Muscle layer of duodenum (tissue), 2 donors: ENCODE data around the gene OR8K1.

Source experiments
- H3K27ac ChIP-seq: one replicate; pipeline ENCODE4 v1.7.0; 2013; ENCODE audit warnings: mild to moderate bottlenecking, low read length
- H3K27me3 ChIP-seq: one replicate; pipeline ENCODE4 v1.7.0; 2013; ENCODE audit warnings: low read depth, mild to moderate bottlenecking, control low read depth, low read length
- H3K36me3 ChIP-seq, 2 donors: one replicate each; pipeline ENCODE4 v1.7.0; 2013; ENCODE audit warnings: low read length in 2 of 2, control low read depth in 1 of 2, mild to moderate bottlenecking in 1 of 2; ENCODE audit not compliant: insufficient read depth in 2 of 2, control insufficient read depth in 1 of 2
- H3K4me1 ChIP-seq, 2 donors: one replicate each; pipeline ENCODE4 v1.7.0; 2013; ENCODE audit warnings: low read length in 2 of 2, mild to moderate bottlenecking in 2 of 2, control low read depth in 1 of 2, moderate library complexity in 1 of 2; ENCODE audit not compliant: insufficient read depth in 2 of 2, control insufficient read depth in 1 of 2
- H3K4me3 ChIP-seq, 2 donors: one replicate each; pipeline ENCODE4 v1.7.0; 2013; ENCODE audit warnings: low read length in 2 of 2, low read depth in 1 of 2, mild to moderate bottlenecking in 1 of 2
- H3K9me3 ChIP-seq, 2 donors: one replicate each; pipeline ENCODE4 v1.7.0; 2013; ENCODE audit warnings: low read length in 2 of 2, control low read depth in 1 of 2, mild to moderate bottlenecking in 1 of 2; ENCODE audit not compliant: control insufficient read depth in 1 of 2
- donor health status: healthy.

OR8K1 gene

DNA sequence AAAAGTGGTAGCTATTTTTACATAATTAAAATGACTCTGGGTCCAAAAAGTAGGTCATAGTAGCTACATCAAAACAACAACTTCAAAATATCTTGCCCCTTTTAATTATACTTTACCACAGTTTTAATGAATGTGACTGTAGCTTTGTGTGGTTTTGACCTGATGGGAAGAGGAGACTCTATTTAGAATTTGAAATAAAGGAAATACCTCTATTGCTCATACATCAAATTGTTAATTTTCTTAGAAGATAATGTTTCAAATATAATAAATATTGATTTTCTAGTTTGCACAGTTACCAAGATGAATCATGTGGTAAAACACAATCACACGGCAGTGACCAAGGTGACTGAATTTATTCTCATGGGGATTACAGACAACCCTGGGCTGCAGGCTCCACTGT is at the start of gene OR8K1:
OR8K1 (plus strand) TSS at position 301 of the 400 bp plus-strand sequence; CDS start at position 301, 0 bp downstream.
- Histone ChIP-seq H3K9me3 (no peaks in the 10 kb centered on the region), H3K4me1 (no peaks in the 10 kb centered on the region), H3K27me3 (no peaks in the 10 kb centered on the region), H3K27ac (no peak within 1 kb of the TSS), H3K4me3 (no peak within 1 kb of the TSS), H3K36me3 (no peaks in the 10 kb centered on the region)

DNA sequence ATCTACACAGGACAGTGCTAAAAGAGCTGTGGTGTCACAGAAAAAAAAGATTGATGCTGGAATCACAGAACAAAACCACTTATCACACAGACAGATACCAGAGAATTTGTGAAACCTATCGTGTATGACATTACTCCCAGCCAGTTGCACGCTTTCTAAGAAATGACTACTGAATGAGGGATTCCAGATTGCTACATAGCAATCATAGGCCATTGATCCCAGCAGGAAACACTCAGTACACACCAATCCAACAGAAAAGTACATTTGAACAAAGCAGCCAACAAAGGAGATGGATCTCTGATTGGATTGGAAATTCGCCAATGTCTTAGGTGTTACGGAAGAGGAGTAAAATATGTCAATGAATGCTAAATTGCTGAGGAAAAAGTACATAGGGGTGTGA is 48.9 kb upstream of the OR8K1 start:
- Histone ChIP-seq H3K9me3 (no peaks in the 10 kb centered on the region), H3K27ac (no peak overlapping the region), H3K4me1 (no peaks in the 10 kb centered on the region), H3K36me3 (no peaks in the 10 kb centered on the region), H3K27me3 (no peaks in the 10 kb centered on the region), H3K4me3 (no peak overlapping the region)

DNA sequence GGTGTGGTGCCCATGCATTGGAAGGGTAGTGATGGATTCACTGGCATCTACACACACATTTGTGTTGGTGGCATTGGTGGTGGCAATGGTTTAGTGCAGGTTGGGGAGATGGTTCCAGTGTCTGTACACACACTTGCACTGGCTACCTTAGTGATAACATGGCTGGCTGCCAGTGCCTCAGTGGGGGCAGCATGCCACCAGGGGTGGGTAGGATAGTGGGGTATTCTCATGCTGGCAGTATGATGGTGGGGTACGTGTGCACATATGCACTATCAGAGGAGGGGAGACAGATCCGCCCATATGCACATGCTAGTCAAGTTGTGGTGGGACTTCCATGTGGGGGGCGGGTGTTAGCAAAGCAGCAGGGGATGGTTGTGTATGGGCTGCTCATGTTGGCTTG is 38.0 kb upstream of the OR8K1 start:
- no peaks in the 10 kb centered on the region for H3K36me3 ChIP-seq
- no peak overlapping the region for H3K4me3 ChIP-seq
- H3K4me1 ChIP-seq = no peaks in the 10 kb centered on the region
- H3K27ac ChIP-seq = no peak overlapping the region
- no peaks in the 10 kb centered on the region for H3K27me3 ChIP-seq
- H3K9me3 ChIP-seq = peaks cover 3 to 13% of the 10 kb centered on the region in 2 donors

DNA sequence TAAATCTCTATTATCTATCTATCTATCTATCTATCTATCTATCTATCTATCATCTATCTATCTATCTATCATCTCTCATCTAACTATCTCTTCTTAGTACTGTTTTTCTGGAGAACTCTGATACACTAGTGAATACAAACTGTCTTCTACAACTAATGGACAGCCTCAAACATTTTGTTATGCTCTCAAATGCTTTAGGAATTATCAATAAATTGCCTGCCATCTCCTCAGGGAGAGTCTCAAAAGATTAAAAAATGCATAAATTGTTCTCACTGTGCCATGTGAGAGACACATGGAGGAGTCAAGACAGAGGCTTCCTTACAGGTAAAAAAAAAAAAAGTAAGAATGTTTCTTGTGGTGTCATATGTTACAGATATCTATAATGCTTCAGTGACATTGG is 31.0 kb upstream of the OR8K1 start, which contains the start of gene OR8K3:
OR8K3 (plus strand) TSS at position 301 of the 400 bp plus-strand sequence. CDS start 3,163 bp downstream, outside the sequence.
- no peak within 1 kb of the TSS for H3K27ac ChIP-seq
- H3K4me1 ChIP-seq = no peaks in the 10 kb centered on the region
- no peaks in the 10 kb centered on the region for H3K27me3 ChIP-seq
- H3K9me3 ChIP-seq = peaks cover 0 to 3% of the 10 kb centered on the region in 2 donors
- no peak within 1 kb of the TSS for H3K4me3 ChIP-seq
- no peaks in the 10 kb centered on the region for H3K36me3 ChIP-seq

DNA sequence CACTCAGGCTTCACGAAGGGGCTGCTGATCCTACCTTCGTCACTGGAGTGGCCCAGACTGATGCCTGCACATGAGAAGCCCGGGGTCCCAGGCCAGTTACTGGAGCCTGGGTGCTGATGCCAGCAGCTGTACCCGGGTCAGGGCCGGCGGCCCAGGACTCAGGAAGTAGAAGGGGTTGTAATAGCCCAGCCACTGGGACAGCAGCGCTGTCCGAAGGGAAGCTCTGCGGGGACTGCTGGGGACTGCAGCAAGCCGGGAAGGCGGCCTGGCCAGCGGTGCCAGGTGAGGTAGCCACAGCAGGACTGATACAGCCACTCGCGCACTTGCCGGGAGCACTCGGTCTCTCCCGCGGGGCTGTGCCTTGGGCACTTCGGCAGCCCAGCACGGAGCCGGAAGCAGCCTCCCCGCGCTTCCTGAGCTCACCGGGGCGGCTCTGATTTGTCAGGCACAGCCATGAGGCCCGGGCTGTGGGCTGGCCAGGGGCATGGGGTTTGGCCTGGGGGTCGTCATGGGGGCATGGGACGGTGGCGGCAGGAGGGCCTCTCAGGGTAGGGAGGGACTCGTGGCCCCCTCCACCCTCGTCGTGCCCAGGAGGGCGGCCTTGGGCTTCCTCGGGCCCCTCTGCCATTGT is 13.9 kb upstream of the OR8K1 start:
- Histone ChIP-seq H3K4me1 (no peaks in the 10 kb centered on the region), H3K4me3 (no peak overlapping the region), H3K36me3 (no peaks in the 10 kb centered on the region), H3K27me3 (no peaks in the 10 kb centered on the region), H3K27ac (no peak overlapping the region), H3K9me3 (peaks cover 0 to 5% of the 10 kb centered on the region in 2 donors)

DNA sequence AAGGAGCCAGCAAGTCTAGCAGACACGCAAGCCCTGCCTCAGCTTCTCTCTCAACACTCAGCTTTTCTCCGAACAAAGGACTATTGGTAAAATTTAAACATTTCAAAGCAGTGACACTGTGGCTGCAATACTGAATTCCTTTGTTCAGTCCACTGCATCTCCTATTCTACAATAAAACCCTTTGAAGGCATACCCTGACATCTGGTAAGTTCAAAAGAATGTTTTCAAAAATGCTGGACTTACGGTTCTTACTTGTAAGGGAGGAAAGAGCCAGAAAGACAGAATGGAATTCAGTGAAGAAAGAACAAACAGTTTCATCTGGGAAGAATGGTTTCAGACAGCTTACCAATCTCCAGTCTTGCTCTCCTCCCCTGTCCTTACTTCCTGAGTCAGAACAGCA is 12.7 kb upstream of the OR8K1 start:
- no peaks in the 10 kb centered on the region for H3K27me3 ChIP-seq
- H3K36me3 ChIP-seq = no peaks in the 10 kb centered on the region
- H3K4me1 ChIP-seq = no peaks in the 10 kb centered on the region
- H3K4me3 ChIP-seq = no peak overlapping the region
- H3K27ac ChIP-seq = no peak overlapping the region
- peaks cover 0 to 5% of the 10 kb centered on the region in 2 donors for H3K9me3 ChIP-seq

DNA sequence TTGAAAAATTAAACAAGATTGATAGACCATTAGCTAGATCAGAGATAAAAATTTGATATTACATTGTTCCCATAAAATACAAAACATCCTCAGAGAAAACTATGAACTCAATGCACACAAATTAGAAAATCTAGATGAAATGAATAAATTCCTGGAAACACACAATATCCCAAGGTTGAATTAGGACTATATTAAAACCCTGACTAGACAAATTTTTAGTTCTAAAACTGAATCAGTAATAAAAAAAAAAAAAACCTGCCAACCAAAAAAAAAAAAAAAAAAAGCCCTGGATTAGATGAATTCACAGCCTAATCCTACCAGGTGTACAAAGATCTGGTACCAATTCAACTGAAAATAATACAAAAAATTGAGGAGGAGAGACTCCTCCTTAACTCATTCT is 5.5 kb upstream of the OR8K1 start:
- Histone ChIP-seq H3K27me3 (no peaks in the 10 kb centered on the region), H3K4me1 (no peaks in the 10 kb centered on the region), H3K4me3 (no peak overlapping the region), H3K9me3 (peaks cover 4 to 5% of the 10 kb centered on the region in 2 donors), H3K27ac (no peak overlapping the region), H3K36me3 (no peaks in the 10 kb centered on the region)

DNA sequence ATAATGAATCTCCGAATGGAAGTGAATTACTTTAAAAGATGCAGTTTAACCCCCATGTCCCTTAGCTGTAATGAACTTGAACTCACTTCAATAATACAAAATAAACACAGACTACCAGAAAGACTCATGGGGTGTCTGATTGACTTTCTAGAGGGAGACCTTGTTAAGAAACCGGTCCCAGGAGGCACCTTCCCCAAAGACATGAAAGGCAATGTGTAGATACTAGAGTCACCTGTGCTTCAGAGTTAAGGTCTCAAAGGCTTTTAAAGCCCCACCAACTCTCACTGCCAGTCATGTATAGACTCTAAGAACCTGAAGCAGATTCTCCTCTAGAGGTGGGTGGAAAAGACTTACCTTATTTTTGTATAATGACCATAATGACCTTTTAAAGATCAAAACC is 8.2 kb downstream of the OR8K1 start, which contains the start of gene OR8J1:
OR8J1 (plus strand) TSS at position 301 of the 400 bp plus-strand sequence. CDS start 5,956 bp downstream, outside the sequence.
- H3K4me3 ChIP-seq = no peak within 1 kb of the TSS
- no peaks in the 10 kb centered on the region for H3K27me3 ChIP-seq
- no peak within 1 kb of the TSS for H3K27ac ChIP-seq
- no peaks in the 10 kb centered on the region for H3K9me3 ChIP-seq
- H3K4me1 ChIP-seq = no peaks in the 10 kb centered on the region
- no peaks in the 10 kb centered on the region for H3K36me3 ChIP-seq

DNA sequence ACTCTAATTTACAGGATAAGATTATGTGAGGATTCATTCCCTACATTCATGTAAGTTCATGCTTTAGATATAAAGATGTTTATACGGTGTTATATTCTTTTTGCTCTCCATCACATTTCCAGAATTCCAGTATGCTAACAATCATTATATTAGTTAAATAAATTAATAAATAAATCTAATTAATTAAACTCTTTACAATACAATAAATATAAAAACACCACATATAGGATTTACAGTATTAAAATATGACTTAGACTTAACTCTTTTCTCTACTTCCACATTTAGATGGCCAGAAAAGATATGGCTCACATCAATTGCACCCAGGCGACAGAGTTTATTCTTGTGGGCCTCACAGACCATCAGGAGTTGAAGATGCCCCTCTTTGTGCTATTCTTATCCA is 29.5 kb downstream of the OR8K1 start, which contains the start of gene OR8U1:
OR8U1 (plus strand) TSS at position 301 of the 400 bp plus-strand sequence; CDS start at position 301, 0 bp downstream.
- no peaks in the 10 kb centered on the region for H3K4me1 ChIP-seq
- H3K27me3 ChIP-seq = no peaks in the 10 kb centered on the region
- no peaks in the 10 kb centered on the region for H3K9me3 ChIP-seq
- no peak within 1 kb of the TSS for H3K27ac ChIP-seq
- H3K36me3 ChIP-seq = no peaks in the 10 kb centered on the region
- no peak within 1 kb of the TSS for H3K4me3 ChIP-seq

DNA sequence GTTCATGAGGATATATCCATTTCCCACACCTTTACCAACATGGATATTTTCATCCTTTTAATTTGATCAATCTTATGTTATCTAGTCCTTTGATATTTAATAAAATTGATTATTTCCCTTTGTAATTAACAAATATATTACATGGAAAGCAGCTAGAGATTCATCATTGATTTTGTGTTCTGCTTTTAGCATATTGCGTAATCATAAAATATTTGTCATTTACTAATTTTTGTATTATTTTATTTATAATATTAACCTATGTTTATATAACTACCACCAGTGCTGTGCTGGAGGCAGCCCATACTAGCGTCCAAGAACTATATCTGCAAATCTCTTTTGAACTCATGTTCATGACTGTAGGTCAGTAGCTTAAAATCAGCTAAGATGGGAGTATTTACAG is 34.3 kb downstream of the OR8K1 start:
- H3K27ac ChIP-seq = no peak overlapping the region
- no peaks in the 10 kb centered on the region for H3K27me3 ChIP-seq
- no peaks in the 10 kb centered on the region for H3K4me1 ChIP-seq
- H3K9me3 ChIP-seq = no peaks in the 10 kb centered on the region
- no peaks in the 10 kb centered on the region for H3K36me3 ChIP-seq
- H3K4me3 ChIP-seq = no peak overlapping the region

DNA sequence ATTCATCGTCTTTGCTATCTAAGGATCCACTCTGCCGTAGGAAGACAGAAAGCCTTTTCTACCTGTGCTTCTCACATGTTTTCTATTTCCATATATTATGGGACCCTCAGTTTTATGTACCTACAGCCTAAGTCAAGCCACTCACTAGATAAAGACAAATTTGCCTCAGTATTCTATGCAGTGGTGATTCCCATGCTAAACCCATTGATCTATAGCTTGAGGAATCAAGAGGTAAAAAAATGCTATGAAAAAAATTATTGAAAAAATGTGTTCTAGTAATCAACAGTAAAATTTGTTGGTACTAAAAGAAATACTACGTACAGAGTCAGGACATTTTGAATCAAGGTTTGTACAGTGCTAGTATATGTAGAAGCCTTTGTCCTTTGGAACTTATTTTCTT is 48.5 kb downstream of the OR8K1 start:
- Histone ChIP-seq H3K4me3 (no peak overlapping the region), H3K9me3 (no peaks in the 10 kb centered on the region), H3K27me3 (no peaks in the 10 kb centered on the region), H3K36me3 (no peaks in the 10 kb centered on the region), H3K27ac (no peak overlapping the region), H3K4me1 (no peaks in the 10 kb centered on the region)

DNA sequence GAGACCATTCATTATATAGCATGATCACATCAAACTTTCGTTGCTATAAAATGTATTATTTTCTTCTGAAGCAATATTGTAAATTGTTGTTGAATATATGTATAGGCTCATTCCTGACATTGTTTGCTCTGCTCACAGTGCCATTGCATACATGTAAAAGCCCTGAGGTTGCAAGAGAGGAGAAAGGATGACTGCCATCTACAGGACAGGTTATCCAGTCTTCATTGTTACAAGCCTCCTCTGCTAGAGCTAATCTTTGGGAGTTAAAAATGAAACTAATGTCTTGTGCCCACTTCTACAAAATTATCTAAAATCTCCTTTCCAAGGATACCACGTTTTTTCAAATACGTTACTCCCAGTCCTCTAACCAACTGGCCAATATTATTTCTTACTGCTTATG is 50.2 kb downstream of the OR8K1 start:
- H3K9me3 ChIP-seq = no peaks in the 10 kb centered on the region
- H3K36me3 ChIP-seq = no peaks in the 10 kb centered on the region
- H3K27me3 ChIP-seq = no peaks in the 10 kb centered on the region
- H3K27ac ChIP-seq = no peak overlapping the region
- H3K4me3 ChIP-seq = no peak overlapping the region
- H3K4me1 ChIP-seq = no peaks in the 10 kb centered on the region
